Activated CD4-positive, alpha-beta T cell treated with anti-CD3 and anti-CD28 coated beads, Interleukin-2, amount 50 U/mL, for 1 hour (primary cell): ENCODE results near the gene VCAN.

Source experiments
- DNase-seq: peaks from one replicate; pipeline ENCODE4 v3.0.0-alpha.2; 2020

Gene VCAN

GRCh38 chr5:83572271-83572670 is 100.7 kb downstream of the VCAN start:
- DNase-seq, result no peak

- no peak for DNase-seq
These were observed 104.8 kb downstream of the VCAN start for GRCh38 chr5:83576341-83576740.

- no peak for DNase-seq
These were observed 105.6 kb downstream of the VCAN start for GRCh38 chr5:83577036-83577636.

GRCh38 chr5:83583859-83584258 is 112.3 kb downstream of the VCAN start:
- no peak for DNase-seq

GRCh38 chr5:83586874-83587776 is 115.6 kb downstream of the VCAN start:
- no peak for DNase-seq

GRCh38 chr5:83589786-83590185 is 118.2 kb downstream of the VCAN start:
- DNase-seq, result no peak

GRCh38 chr5:83590966-83591365 is 119.4 kb downstream of the VCAN start:
- DNase-seq, result no peak

- no peak for DNase-seq
These were observed 123.7 kb downstream of the VCAN start for GRCh38 chr5:83595217-83595616.

GRCh38 chr5:83608122-83608521 is 136.6 kb downstream of the VCAN start:
- DNase-seq, result no peak

- no peak for DNase-seq
These were observed 143.3 kb downstream of the VCAN start for GRCh38 chr5:83614841-83615240.

- DNase-seq, result no peak
These were observed 156.8 kb downstream of the VCAN start for GRCh38 chr5:83628360-83628759.
